ENCODE measurements around the gene TRIM54.
A peak's percentile ranks its signal among the peaks of the same experiment; 100 is the strongest.

Gene TRIM54

DNA sequence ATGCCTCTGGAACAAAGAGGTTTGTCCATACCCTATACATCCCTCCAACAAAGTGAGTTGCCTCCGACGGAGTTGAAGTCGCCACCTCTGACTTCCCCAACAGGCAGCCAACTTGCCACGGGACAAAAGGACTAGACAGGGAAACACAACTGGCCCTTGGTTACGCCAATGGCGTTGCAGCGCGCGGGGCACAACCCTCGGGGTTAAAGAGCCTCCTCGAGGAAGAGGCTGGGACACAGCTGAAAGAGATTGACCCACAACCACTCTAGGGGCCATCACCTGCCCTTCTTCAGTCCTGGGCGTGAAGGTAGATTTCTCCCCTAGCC, 73.8 kb downstream of the TRIM54 start:
- no peak for DNase-seq (ENCODE audit: low read depth in 2 of 2)

DNA sequence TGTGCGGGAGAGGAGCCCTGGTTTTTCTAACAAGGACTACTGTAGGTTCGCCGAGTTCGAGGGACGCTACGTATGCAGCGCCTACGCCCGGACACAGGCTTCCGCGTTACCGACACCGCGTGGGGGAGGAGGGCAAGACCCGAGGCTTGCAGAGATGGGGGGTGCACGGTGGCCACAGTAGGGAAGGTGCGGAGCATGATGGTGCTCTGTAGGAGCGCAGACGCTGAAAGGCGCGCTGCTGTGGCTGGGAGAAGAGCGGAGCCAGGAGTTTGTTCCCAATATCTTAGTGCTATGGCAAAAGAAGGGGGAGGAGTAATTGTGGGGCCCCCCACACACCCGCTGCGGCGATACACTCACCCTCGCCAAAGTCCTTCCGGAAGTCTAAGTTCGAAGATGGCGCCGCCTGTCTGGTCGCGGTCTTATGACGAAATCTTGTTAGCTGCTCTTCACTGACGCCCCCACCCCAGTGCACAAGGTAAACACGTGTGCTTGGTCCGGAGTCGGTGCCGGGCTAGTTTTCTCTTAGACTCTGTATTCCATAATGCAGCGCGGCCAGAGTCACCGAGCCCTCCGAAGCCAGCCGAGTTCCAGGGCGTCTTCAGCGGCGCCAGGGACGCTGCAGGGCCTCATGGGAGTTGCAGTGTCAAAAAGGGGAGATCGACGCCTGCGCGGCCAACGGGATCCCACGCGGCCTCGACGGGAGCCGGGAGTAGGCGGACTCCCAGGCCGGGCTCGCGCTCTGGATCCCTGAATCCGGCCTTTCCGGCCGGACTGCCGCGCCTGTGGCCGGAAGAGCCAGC, 74.4 kb downstream of the TRIM54 start, which contains the start of gene GTF3C2:
GTF3C2 (minus strand) TSS at position 383 of the 800 bp plus-strand sequence. CDS start 13,210 bp downstream, outside the sequence.
- peak; percentile 83 to 85 for DNase-seq (ENCODE audit: low read depth in 2 of 2)
